Measurements from ENCODE around the gene CCNF.

DNA sequence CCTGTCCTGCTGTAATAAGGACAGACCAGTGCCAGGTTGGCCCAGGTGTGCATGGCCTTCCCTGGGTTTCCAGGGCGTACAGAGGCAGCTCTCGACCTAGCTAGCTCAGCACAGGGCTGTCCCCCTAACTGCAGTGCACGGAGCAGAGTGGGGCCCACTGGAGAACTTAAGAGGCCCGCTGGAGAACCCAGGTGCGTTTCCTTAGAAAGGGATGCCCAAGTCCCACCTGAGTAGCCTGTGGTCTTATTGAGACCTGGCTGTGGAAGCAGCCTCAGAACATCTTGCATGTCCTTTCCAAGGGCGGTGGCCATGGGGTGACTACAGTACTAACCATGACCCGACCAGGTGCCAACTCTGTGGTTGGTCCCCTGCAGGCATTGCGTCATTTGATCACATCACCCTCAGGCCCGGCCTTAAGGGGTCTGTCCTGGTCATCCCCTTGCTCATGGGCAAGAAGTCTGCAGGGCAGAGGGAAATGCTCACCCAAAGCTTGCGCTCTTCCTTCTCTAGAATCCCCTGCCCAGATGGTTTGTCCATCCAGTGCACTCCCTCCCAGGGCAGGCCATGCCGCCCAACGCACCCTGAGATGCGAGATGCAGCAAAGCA is 3.3 kb upstream of the CCNF start:
- TF ChIP-seq EZH2 (IDR thresholded peaks at IDR 0.05; ENCODE audit: borderline replicate concordance, low read length) = no peak
- no peak for TF ChIP-seq CTCF (IDR thresholded peaks at IDR 0.05; ENCODE audit: low read length)
